ENCODE results near the gene RAB15. TPM values are rescaled to one million over a fixed set of nuclear protein-coding genes. Genes with fewer than 3 reads are reported as not detected.

The RAB15 gene
- total and polyA plus RNA-seq, 4 donors: 4.1 to 10.2 (median 8.5) TPM

- Histone ChIP-seq H3K4me1 (ENCODE audit: control insufficient read depth in 1 of 2, insufficient read depth in 2 of 2, low read length in 2 of 2) (peaks cover 0 to 5% of the 10 kb centered on the region in 2 donors), H3K9me3 (ENCODE audit: control insufficient read depth, low read length) (no peaks in the 10 kb centered on the region), H3K27me3 (ENCODE audit: control insufficient read depth in 1 of 2, insufficient read depth in 2 of 2, low read length in 1 of 2) (no peaks in the 10 kb centered on the region), H3K36me3 (ENCODE audit: control insufficient read depth in 1 of 2, insufficient read depth in 2 of 2, low read length in 1 of 2) (no peaks in the 10 kb centered on the region), H3K27ac (ENCODE audit: low read depth in 1 of 2, low read length in 2 of 2) (no peak overlapping the region), H3K4me3 (ENCODE audit: low read length in 2 of 2) (no peak overlapping the region)
- DNase-seq (no peak), ATAC-seq (ENCODE audit: low FRiP score) (no peak)
- intact Hi-C loops (cut with DNase I): no loop called here
- WGBS, 2 donors: 86 to 93% methylated on average over 9 of the region's 9 CpGs
Measured at GRCh38 chr14:64954491-64955240, 17.5 kb downstream of the RAB15 start.

GRCh38 chr14:64953661-64954060, 18.5 kb downstream of the RAB15 start:
- ATAC-seq (ENCODE audit: low FRiP score): no peak
- H3K4me1 ChIP-seq (ENCODE audit: control insufficient read depth in 1 of 2, insufficient read depth in 2 of 2, low read length in 2 of 2): peaks cover 0 to 5% of the 10 kb centered on the region in 2 donors
- intact Hi-C loops (cut with DNase I): no loop called here
- no peaks in the 10 kb centered on the region for H3K27me3 ChIP-seq (ENCODE audit: control insufficient read depth in 1 of 2, insufficient read depth in 2 of 2, low read length in 1 of 2)
- DNase-seq: no peak
- no peak overlapping the region for H3K4me3 ChIP-seq (ENCODE audit: low read length in 2 of 2)
- no peaks in the 10 kb centered on the region for H3K9me3 ChIP-seq (ENCODE audit: control insufficient read depth, low read length)
- H3K36me3 ChIP-seq (ENCODE audit: control insufficient read depth in 1 of 2, insufficient read depth in 2 of 2, low read length in 1 of 2): no peaks in the 10 kb centered on the region
- 84 to 87% methylated on average over 6 of the region's 6 CpGs for WGBS, 2 donors
- no peak overlapping the region for H3K27ac ChIP-seq (ENCODE audit: low read depth in 1 of 2, low read length in 2 of 2)

- 68 to 77% methylated on average over 8 of the region's 8 CpGs for WGBS, 2 donors
- Histone ChIP-seq H3K27ac (ENCODE audit: low read depth in 1 of 2, low read length in 2 of 2) (no peak overlapping the region), H3K36me3 (ENCODE audit: control insufficient read depth in 1 of 2, insufficient read depth in 2 of 2, low read length in 1 of 2) (no peaks in the 10 kb centered on the region), H3K9me3 (ENCODE audit: control insufficient read depth, low read length) (no peaks in the 10 kb centered on the region), H3K4me3 (ENCODE audit: low read length in 2 of 2) (no peak overlapping the region), H3K27me3 (ENCODE audit: control insufficient read depth in 1 of 2, insufficient read depth in 2 of 2, low read length in 1 of 2) (no peaks in the 10 kb centered on the region), H3K4me1 (ENCODE audit: control insufficient read depth in 1 of 2, insufficient read depth in 2 of 2, low read length in 2 of 2) (peaks cover 0 to 5% of the 10 kb centered on the region in 2 donors)
- no peak for ATAC-seq (ENCODE audit: low FRiP score)
- no peak for DNase-seq
- intact Hi-C loops (cut with DNase I): no loop called here
Measured at GRCh38 chr14:64953310-64953654, 18.9 kb downstream of the RAB15 start.

GRCh38 chr14:64952598-64953309, 19.4 kb downstream of the RAB15 start:
- no peak overlapping the region for H3K4me3 ChIP-seq (ENCODE audit: low read length in 2 of 2)
- H3K4me1 ChIP-seq (ENCODE audit: control insufficient read depth in 1 of 2, insufficient read depth in 2 of 2, low read length in 2 of 2): peaks cover 0 to 5% of the 10 kb centered on the region in 2 donors
- DNase-seq (no peak), ATAC-seq (ENCODE audit: low FRiP score) (no peak)
- no peaks in the 10 kb centered on the region for H3K9me3 ChIP-seq (ENCODE audit: control insufficient read depth, low read length)
- intact Hi-C loops (cut with DNase I): no loop called here
- H3K27me3 ChIP-seq (ENCODE audit: control insufficient read depth in 1 of 2, insufficient read depth in 2 of 2, low read length in 1 of 2): no peaks in the 10 kb centered on the region
- no peak overlapping the region for H3K27ac ChIP-seq (ENCODE audit: low read depth in 1 of 2, low read length in 2 of 2)
- H3K36me3 ChIP-seq (ENCODE audit: control insufficient read depth in 1 of 2, insufficient read depth in 2 of 2, low read length in 1 of 2): no peaks in the 10 kb centered on the region
- WGBS, 2 donors: 59 to 60% methylated on average over 7 of the region's 7 CpGs

GRCh38 chr14:64951724-64952123, 20.4 kb downstream of the RAB15 start:
- DNase-seq (peak in 1 of 2 donors; percentile 68), ATAC-seq (ENCODE audit: low FRiP score) (peak; percentile 78)
- Histone ChIP-seq H3K9me3 (ENCODE audit: control insufficient read depth, low read length) (no peaks in the 10 kb centered on the region), H3K27me3 (ENCODE audit: control insufficient read depth in 1 of 2, insufficient read depth in 2 of 2, low read length in 1 of 2) (no peaks in the 10 kb centered on the region), H3K36me3 (ENCODE audit: control insufficient read depth in 1 of 2, insufficient read depth in 2 of 2, low read length in 1 of 2) (no peaks in the 10 kb centered on the region), H3K27ac (ENCODE audit: low read depth in 1 of 2, low read length in 2 of 2) (no peak overlapping the region), H3K4me1 (ENCODE audit: control insufficient read depth in 1 of 2, insufficient read depth in 2 of 2, low read length in 2 of 2) (peaks cover 0 to 5% of the 10 kb centered on the region in 2 donors), H3K4me3 (ENCODE audit: low read length in 2 of 2) (no peak overlapping the region)
- intact Hi-C loops (cut with DNase I): no loop called here

GRCh38 chr14:64951291-64951690, 20.8 kb downstream of the RAB15 start:
- Histone ChIP-seq H3K36me3 (ENCODE audit: control insufficient read depth in 1 of 2, insufficient read depth in 2 of 2, low read length in 1 of 2) (no peaks in the 10 kb centered on the region), H3K27me3 (ENCODE audit: control insufficient read depth in 1 of 2, insufficient read depth in 2 of 2, low read length in 1 of 2) (no peaks in the 10 kb centered on the region), H3K4me3 (ENCODE audit: low read length in 2 of 2) (no peak overlapping the region), H3K9me3 (ENCODE audit: control insufficient read depth, low read length) (no peaks in the 10 kb centered on the region), H3K4me1 (ENCODE audit: control insufficient read depth in 1 of 2, insufficient read depth in 2 of 2, low read length in 2 of 2) (peaks cover 0 to 5% of the 10 kb centered on the region in 2 donors), H3K27ac (ENCODE audit: low read depth in 1 of 2, low read length in 2 of 2) (no peak overlapping the region)
- no peak for DNase-seq
- intact Hi-C loops (cut with DNase I): no loop called here
- 93 to 95% methylated on average over 8 of the region's 8 CpGs for WGBS, 2 donors
- ATAC-seq (ENCODE audit: low FRiP score): peak; percentile 3

GRCh38 chr14:64950889-64951288, 21.2 kb downstream of the RAB15 start:
- Histone ChIP-seq H3K4me1 (ENCODE audit: control insufficient read depth in 1 of 2, insufficient read depth in 2 of 2, low read length in 2 of 2) (peaks cover 0 to 5% of the 10 kb centered on the region in 2 donors), H3K4me3 (ENCODE audit: low read length in 2 of 2) (no peak overlapping the region), H3K9me3 (ENCODE audit: control insufficient read depth, low read length) (no peaks in the 10 kb centered on the region), H3K36me3 (ENCODE audit: control insufficient read depth in 1 of 2, insufficient read depth in 2 of 2, low read length in 1 of 2) (no peaks in the 10 kb centered on the region), H3K27ac (ENCODE audit: low read depth in 1 of 2, low read length in 2 of 2) (no peak overlapping the region), H3K27me3 (ENCODE audit: control insufficient read depth in 1 of 2, insufficient read depth in 2 of 2, low read length in 1 of 2) (no peaks in the 10 kb centered on the region)
- no peak for ATAC-seq (ENCODE audit: low FRiP score)
- no peak for DNase-seq
- intact Hi-C loops (cut with DNase I): no loop called here
- 91 to 93% methylated on average over 8 of the region's 8 CpGs for WGBS, 2 donors

- Histone ChIP-seq H3K27ac (ENCODE audit: low read depth in 1 of 2, low read length in 2 of 2) (no peak overlapping the region), H3K4me3 (ENCODE audit: low read length in 2 of 2) (no peak overlapping the region), H3K4me1 (ENCODE audit: control insufficient read depth in 1 of 2, insufficient read depth in 2 of 2, low read length in 2 of 2) (peaks cover 0 to 5% of the 10 kb centered on the region in 2 donors), H3K36me3 (ENCODE audit: control insufficient read depth in 1 of 2, insufficient read depth in 2 of 2, low read length in 1 of 2) (no peaks in the 10 kb centered on the region), H3K9me3 (ENCODE audit: control insufficient read depth, low read length) (no peaks in the 10 kb centered on the region), H3K27me3 (ENCODE audit: control insufficient read depth in 1 of 2, insufficient read depth in 2 of 2, low read length in 1 of 2) (no peaks in the 10 kb centered on the region)
- ATAC-seq (ENCODE audit: low FRiP score) (no peak), DNase-seq (no peak)
- 79 to 87% methylated on average over 8 of the region's 8 CpGs for WGBS, 2 donors
- intact Hi-C loops (cut with DNase I): no loop called here
Measured at GRCh38 chr14:64948612-64949210, 23.4 kb downstream of the RAB15 start.

Data from aorta (tissue), 5 donors.